IMR-90 (cell line): ENCODE results near the gene MIB1. TPM values are rescaled to one million over a fixed set of nuclear protein-coding genes. Genes with fewer than 3 reads are reported as not detected.

Experiments
- ATAC-seq: fragments of 200-7000 bp; cut with Tn5 transposase; 2 replicates; pipeline ENCODE4 v1.9.1; 2020; ENCODE audit warnings: low read depth, mild to moderate bottlenecking, moderate library complexity
- BruUV-seq: library from RNA; stranded (reverse); fragments of 400-500 nt; replicated peaks from 2 replicates; lab custom pipeline; 2021; lab: Mats Ljungman, UMichigan
- CTCF ChIA-PET: fragments of 300-600 bp; formaldehyde crosslinking; extraction: SDS; loops from one replicate; lab custom pipeline; 2021; ENCODE audit warnings: antibody characterized with exemption; lab: Yijun Ruan, JAX
- POLR2A ChIA-PET: fragments of 300-600 bp; sonication (Branson Sonifier 250); formaldehyde crosslinking; loops from one replicate; lab custom pipeline; 2022; ENCODE audit warnings: antibody characterized with exemption; ENCODE audit not compliant: unreplicated experiment; lab: Charles Lee
- DNase-seq: peaks from one replicate; pipeline ENCODE4 v3.0.0; 2013
- H2AFZ ChIP-seq: replicated peaks from 2 replicates; pipeline ENCODE3; 2013; ENCODE audit warnings: low read length, mild to moderate bottlenecking; ENCODE audit not compliant: poor library complexity
- H2AK5ac ChIP-seq: 2 replicates; pipeline ENCODE4 v1.6.1; 2013; ENCODE audit warnings: low read depth, low read length, inconsistent platforms
- H2AK9ac ChIP-seq: replicated peaks from 2 replicates; pipeline ENCODE3; 2013; ENCODE audit warnings: mild to moderate bottlenecking, low read depth, low read length, moderate library complexity; ENCODE audit not compliant: poor library complexity
- H2BK120ac ChIP-seq: 2 replicates; pipeline ENCODE4 v1.6.1; 2013; ENCODE audit warnings: low read depth, low read length, inconsistent platforms
- H2BK15ac ChIP-seq: 3 replicates; pipeline ENCODE4 v1.6.1; 2013; ENCODE audit warnings: low read depth, low read length, inconsistent platforms
- H2BK20ac ChIP-seq: 2 replicates; pipeline ENCODE4 v1.6.1; 2013; ENCODE audit warnings: low read depth, mild to moderate bottlenecking, inconsistent platforms, low read length, moderate library complexity
- H2BK5ac ChIP-seq: 2 replicates; pipeline ENCODE4 v1.6.1; 2013; ENCODE audit warnings: mild to moderate bottlenecking, low read depth, low read length, inconsistent platforms; ENCODE audit not compliant: poor library complexity, severe bottlenecking
- H3K14ac ChIP-seq: replicated peaks from 2 replicates; pipeline ENCODE4 v1.6.1; 2013; ENCODE audit warnings: low read depth, low read length, inconsistent platforms
- H3K18ac ChIP-seq: 2 replicates; pipeline ENCODE4 v1.6.1; 2013; ENCODE audit warnings: low read depth, low read length, control low read depth
- H3K23ac ChIP-seq: 2 replicates; pipeline ENCODE4 v1.6.1; 2013; ENCODE audit warnings: low read depth, low read length, inconsistent platforms
- H3K27ac ChIP-seq: 2 replicates; pipeline ENCODE4 v1.5.1; 2013; ENCODE audit warnings: mild to moderate bottlenecking, control low read depth, low read length; ENCODE audit not compliant: insufficient read depth
- H3K27me3 ChIP-seq: 2 replicates; pipeline ENCODE4 v1.6.1; 2013; ENCODE audit warnings: low read length; ENCODE audit not compliant: control insufficient read depth, insufficient read depth
- H3K36me3 ChIP-seq: 2 replicates; pipeline ENCODE4 v1.6.1; 2013; ENCODE audit warnings: low read length, mixed read lengths; ENCODE audit not compliant: control insufficient read depth, insufficient read depth
- H3K4ac ChIP-seq: 2 replicates; pipeline ENCODE4 v1.6.1; 2013; ENCODE audit warnings: low read depth, low read length, inconsistent platforms
- H3K4me1 ChIP-seq: 2 replicates; pipeline ENCODE4 v1.6.1; 2013; ENCODE audit warnings: low read length, mixed read lengths; ENCODE audit not compliant: control insufficient read depth, insufficient read depth
- H3K4me2 ChIP-seq: 2 replicates; pipeline ENCODE4 v1.6.1; 2013; ENCODE audit warnings: low read depth, mild to moderate bottlenecking, control low read depth, low read length, moderate library complexity
- H3K4me3 ChIP-seq: 2 replicates; pipeline ENCODE4 v1.5.1; 2013; ENCODE audit warnings: low read depth, mild to moderate bottlenecking, control low read depth, low read length, moderate library complexity; ENCODE audit not compliant: insufficient read depth
- H3K56ac ChIP-seq: 2 replicates; pipeline ENCODE4 v1.6.1; 2013; ENCODE audit warnings: low read length, inconsistent platforms; ENCODE audit not compliant: insufficient read depth; ENCODE audit errors: extremely low read depth
- H3K79me1 ChIP-seq, 2 experiments: 2 replicates each; pipeline ENCODE4 v1.6.1; 2013; ENCODE audit warnings: low read length in 2 of 2, inconsistent platforms in 1 of 2, low read depth in 1 of 2
- H3K9ac ChIP-seq: 2 replicates; pipeline ENCODE4 v1.6.1; 2013; ENCODE audit warnings: low read depth, low read length, control low read depth
- H3K9me1 ChIP-seq: 2 replicates; pipeline ENCODE4 v1.6.1; 2013; ENCODE audit warnings: low read length, inconsistent platforms; ENCODE audit not compliant: insufficient read depth
- H3K9me3 ChIP-seq: 2 replicates; pipeline ENCODE4 v1.6.1; 2013; ENCODE audit warnings: low read length; ENCODE audit not compliant: control insufficient read depth, insufficient read depth
- H4K20me1 ChIP-seq: 2 replicates; pipeline ENCODE4 v1.6.1; 2013; ENCODE audit warnings: low read length, inconsistent platforms; ENCODE audit not compliant: insufficient read depth
- H4K5ac ChIP-seq: 2 replicates; pipeline ENCODE4 v1.6.1; 2013; ENCODE audit warnings: mild to moderate bottlenecking, low read depth, low read length, control low read depth
- H4K8ac ChIP-seq, 2 experiments: 2 replicates each; pipeline ENCODE4 v1.6.1; 2013; ENCODE audit warnings: low read depth in 2 of 2, low read length in 2 of 2, control low read depth in 1 of 2, inconsistent platforms in 1 of 2
- H4K91ac ChIP-seq: 2 replicates; pipeline ENCODE4 v1.6.1; 2013; ENCODE audit warnings: low read depth, low read length, inconsistent platforms; ENCODE audit not compliant: insufficient read depth
- FOS ChIP-seq: fragments of 150-350 bp; IDR thresholded peaks from 2 replicates; pipeline ENCODE4 v1.6.1; 2016; ENCODE audit warnings: low read depth, low read length
- MXI1 ChIP-seq: IDR thresholded peaks from 2 replicates; pipeline ENCODE4 v1.6.1; 2012; ENCODE audit warnings: low read depth, mild to moderate bottlenecking, low read length, moderate library complexity, borderline replicate concordance
- POLR2A ChIP-seq: IDR thresholded peaks from 2 replicates; pipeline ENCODE4 v1.6.1; 2012; ENCODE audit warnings: mild to moderate bottlenecking, low read depth, low read length
- RCOR1 ChIP-seq: IDR thresholded peaks from 2 replicates; pipeline ENCODE4 v1.6.1; 2012; ENCODE audit warnings: mild to moderate bottlenecking, low read length, improper control_type of control experiment; ENCODE audit not compliant: insufficient replicate concordance
- WGBS, 2 experiments: methylation state at CpG; one replicate each; pipeline versions ENCODE4 v1.1.5 to v1.1.7; 2013; ENCODE audit warnings: missing lambda C conversion rate in 2 of 2; ENCODE audit not compliant: insufficient read length in 1 of 2; ENCODE audit errors: extremely low coverage in 2 of 2; 5-methylcytosine and 5-hydroxymethylcytosine counted together
- dilution Hi-C: fragments of 300-500 bp; cut with HindIII; formaldehyde crosslinking; loops from one replicate; pipeline ENCODE4 v1.14.3; 2018; ENCODE audit warnings: low sequenced_read_pairs; ENCODE audit not compliant: unreplicated experiment
- in situ Hi-C: fragments of 300-500 bp; cut with MboI; formaldehyde crosslinking; loops from 3 replicates; pipeline ENCODE4 v1.14.3; 2019; ENCODE audit warnings: low sequenced_read_pairs, inconsistent platforms, mixed read lengths
- intact Hi-C: fragments of 100-400 bp; cut with micrococcal nuclease; formaldehyde crosslinking; loops from 2 replicates; pipeline ENCODE4 v1.10.0; 2022
- polyA plus RNA-seq, 3 experiments: library from polyadenylated mRNA; depleted of rRNA; stranded (reverse); fragments of >200 nt; gene quantifications; 2 replicates each; pipeline ENCODE4 v1.2.3, GENCODE V29; 2012; ENCODE audit warnings: low replicate concordance in 1 of 3
- total RNA-seq: library from RNA; depleted of rRNA; stranded (reverse); fragments of >200 nt; gene quantifications from 2 replicates; pipeline ENCODE4 v1.2.3, GENCODE V29; 2012
- TF ChIP-seq, protein P1 (sequence below): conservative IDR thresholded peaks from 2 replicates; pipeline ENCODE4 v1.5.1; 2012; ENCODE audit warnings: mild to moderate bottlenecking, low read depth, low read length, improper control_type of control experiment

Gene MIB1
- total and polyA plus RNA-seq, 2 of the 4 experiments (the other 2 are of a cell fraction), result 5.9 to 80.1 TPM

DNA sequence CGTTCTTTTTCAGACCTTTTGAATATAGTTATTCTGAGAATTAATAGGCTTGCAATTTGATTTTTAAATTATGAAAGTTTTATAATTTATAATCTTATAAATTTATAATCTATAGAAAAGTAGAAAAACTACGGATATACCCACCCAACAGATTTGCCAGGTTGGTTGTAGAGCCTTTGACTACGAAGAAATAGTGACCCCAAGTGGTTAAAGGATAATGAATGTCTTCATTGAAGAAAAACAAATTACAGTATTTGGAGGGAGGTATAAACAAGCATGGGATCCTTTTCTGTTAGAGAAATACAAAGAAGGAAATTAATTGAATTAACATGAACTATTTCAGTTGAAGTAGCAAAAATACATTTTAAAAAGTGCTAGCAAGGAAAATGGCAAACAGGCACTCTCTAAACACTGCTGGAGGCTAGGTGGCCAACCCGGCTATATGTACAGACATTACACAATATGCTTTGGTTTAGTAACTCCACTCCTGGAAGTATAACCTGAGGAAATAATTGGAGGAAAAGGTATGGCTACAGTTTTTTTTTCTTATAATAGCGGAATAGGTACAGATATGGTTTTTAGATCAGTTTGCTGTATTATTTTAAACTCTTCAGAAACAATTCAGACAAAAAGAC lies 110.9 kb downstream of the MIB1 start:
- no peak overlapping the region for H3K27ac ChIP-seq
- H3K4ac ChIP-seq, result no peak overlapping the region
- H2BK20ac ChIP-seq, result no peak overlapping the region
- H3K18ac ChIP-seq, result no peak overlapping the region
- no peak overlapping the region for H3K4me3 ChIP-seq
- no TSS peak for BruUV-seq
- in situ Hi-C loops (no loop called here), dilution Hi-C loops (no loop called here), intact Hi-C loops (loop anchor here (5.0 to 10.0 kb wide), 3 partner anchors 107 to 364 kb away; partner anchors contain the start of gene MIB1)
- H3K79me1 ChIP-seq, result peaks cover 2 to 8% of the 10 kb centered on the region in 2 experiments; a peak in 1 of 4 replicates
- no peaks in the 10 kb centered on the region; the same call in 1 of the 2 replicates for H3K9me1 ChIP-seq
- TF ChIP-seq POLR2A, result no peak
- no peak for TF ChIP-seq RCOR1
- TF ChIP-seq MXI1, result no peak
- TF ChIP-seq, protein P1, sequence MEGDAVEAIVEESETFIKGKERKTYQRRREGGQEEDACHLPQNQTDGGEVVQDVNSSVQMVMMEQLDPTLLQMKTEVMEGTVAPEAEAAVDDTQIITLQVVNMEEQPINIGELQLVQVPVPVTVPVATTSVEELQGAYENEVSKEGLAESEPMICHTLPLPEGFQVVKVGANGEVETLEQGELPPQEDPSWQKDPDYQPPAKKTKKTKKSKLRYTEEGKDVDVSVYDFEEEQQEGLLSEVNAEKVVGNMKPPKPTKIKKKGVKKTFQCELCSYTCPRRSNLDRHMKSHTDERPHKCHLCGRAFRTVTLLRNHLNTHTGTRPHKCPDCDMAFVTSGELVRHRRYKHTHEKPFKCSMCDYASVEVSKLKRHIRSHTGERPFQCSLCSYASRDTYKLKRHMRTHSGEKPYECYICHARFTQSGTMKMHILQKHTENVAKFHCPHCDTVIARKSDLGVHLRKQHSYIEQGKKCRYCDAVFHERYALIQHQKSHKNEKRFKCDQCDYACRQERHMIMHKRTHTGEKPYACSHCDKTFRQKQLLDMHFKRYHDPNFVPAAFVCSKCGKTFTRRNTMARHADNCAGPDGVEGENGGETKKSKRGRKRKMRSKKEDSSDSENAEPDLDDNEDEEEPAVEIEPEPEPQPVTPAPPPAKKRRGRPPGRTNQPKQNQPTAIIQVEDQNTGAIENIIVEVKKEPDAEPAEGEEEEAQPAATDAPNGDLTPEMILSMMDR, result peak; percentile 38
- TF ChIP-seq FOS, result no peak
- H3K56ac ChIP-seq, result no peak overlapping the region
- H3K36me3 ChIP-seq, result peaks cover 9% of the 10 kb centered on the region
- H3K14ac ChIP-seq, result no peak overlapping the region
- peak; percentile 48 for ATAC-seq
- H2BK120ac ChIP-seq, result no peak overlapping the region
- H2AFZ ChIP-seq, result no peak overlapping the region
- DNase-seq, result peak; percentile 11
- H2AK5ac ChIP-seq, result no peak overlapping the region
- H4K91ac ChIP-seq, result no peak overlapping the region
- no peaks in the 10 kb centered on the region for H3K27me3 ChIP-seq
- WGBS, 2 experiments, result no CpG with 5 or more reads among the region's 5 CpGs
- no peak overlapping the region for H3K23ac ChIP-seq
- no peak overlapping the region for H3K4me2 ChIP-seq
- no peak overlapping the region for H4K5ac ChIP-seq
- no peak overlapping the region for H3K9ac ChIP-seq
- no peaks in the 10 kb centered on the region for H4K20me1 ChIP-seq
- CTCF ChIA-PET, result interaction anchor here (1.4 kb wide), 1 partner anchor 32 kb away, joined by 4 read pairs; no protein-coding TSS in a partner anchor
- H2BK15ac ChIP-seq, result no peak overlapping the region
- no peaks in the 10 kb centered on the region for H3K9me3 ChIP-seq
- no peak overlapping the region for H2AK9ac ChIP-seq
- H2BK5ac ChIP-seq, result no peak overlapping the region
- H4K8ac ChIP-seq, result no peak overlapping the region
- POLR2A ChIA-PET, result no interaction called here
- no peaks in the 10 kb centered on the region for H3K4me1 ChIP-seq
